EL (cell line): ENCODE results near the gene DNAH7.

ENCODE experiments used
- DNase-seq: peaks from one replicate; pipeline ENCODE4 v3.0.0-alpha.2; 2016

DNAH7 gene

DNA sequence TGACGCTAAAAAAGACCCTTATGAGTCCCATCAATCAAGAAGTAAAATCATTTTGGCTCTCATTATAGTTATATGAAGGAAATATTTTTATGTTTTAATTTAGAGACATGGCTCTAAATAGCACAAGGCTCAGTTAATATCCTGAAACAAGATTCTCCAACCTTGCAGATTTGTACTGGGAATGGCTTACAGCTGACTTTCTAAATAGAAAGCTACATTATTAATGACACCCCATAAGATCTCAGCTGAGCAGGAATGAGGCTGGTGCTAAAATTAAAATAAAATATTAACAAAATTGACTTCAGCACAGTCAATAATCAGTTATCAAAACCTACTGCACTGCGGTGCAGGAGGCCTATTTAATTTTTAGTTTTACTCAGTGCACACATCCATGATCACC, 274.8 kb downstream of the DNAH7 start:
- DNase-seq = no peak

DNA sequence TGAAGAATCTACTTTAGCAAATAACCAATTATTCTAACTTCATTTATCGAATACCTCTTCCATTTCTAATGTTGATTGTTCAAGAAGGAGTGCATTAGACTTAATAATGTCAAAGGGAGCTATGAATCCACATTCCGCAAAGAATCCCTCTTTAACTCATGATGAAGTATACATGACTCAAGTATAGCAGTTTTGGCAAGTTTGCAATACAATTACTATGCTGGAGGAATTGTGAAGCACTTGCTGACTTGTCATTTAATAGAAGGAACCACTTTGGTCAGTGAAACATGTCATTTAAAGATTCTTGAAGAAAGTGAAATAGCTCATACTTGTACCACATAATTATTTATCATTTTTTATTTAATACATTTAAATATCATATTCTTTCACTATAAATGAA, 286.5 kb downstream of the DNAH7 start:
- no peak for DNase-seq

DNA sequence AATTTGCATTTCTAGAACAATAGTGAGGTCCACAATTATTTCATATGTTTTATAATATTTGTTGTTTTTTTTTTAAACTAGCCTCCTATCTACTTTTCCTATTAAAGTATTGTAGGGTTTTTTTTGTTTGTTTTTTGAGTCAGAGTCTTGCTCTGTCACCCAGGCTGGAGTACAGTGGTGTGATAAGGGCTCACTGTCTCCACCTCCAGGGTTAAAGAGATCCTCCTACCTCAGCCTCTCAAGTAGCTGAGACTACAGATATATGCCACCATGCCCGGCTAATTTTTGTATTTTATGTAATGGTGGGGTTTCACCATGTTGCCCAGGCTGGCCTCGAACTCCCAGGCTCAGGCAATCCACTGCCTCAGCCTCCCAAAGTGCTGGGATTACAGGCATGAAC, 289.1 kb downstream of the DNAH7 start:
- DNase-seq = no peak

DNA sequence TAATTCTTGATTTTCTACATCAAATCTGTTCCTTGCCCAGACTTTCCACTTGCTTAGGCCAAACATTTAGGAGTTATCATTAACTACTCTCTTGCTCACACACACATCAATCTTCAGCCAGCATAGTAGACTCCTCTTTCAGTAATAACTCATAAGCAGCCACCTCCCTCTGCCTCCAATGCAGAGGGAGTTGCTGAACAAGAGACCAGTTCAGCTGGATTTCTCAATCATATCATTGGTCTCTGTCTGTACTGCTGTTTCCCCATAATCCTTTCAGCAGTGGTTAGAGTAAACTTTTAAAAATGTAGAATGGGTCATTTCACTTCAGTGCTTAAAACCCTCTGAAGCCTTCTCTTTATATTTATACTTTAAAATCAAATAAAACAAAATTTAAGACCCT, 298.7 kb downstream of the DNAH7 start:
- DNase-seq = no peak

DNA sequence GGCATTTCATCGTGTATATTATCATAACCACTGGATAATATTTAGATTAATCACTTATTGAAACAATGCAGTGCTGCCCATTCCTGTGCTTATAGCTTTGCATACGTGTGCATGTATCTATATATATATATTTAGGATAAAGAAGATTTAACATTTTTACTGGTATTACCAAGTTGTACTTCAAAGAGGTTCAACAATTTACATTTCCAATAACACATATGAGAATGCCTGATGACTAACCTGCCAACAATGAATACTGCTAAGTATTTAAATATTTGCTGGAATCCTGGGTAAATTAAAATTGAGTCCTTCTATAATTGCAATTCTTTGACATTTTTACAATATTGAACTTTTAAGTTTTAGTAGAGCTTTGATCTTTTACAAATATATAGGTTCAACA, 300.2 kb downstream of the DNAH7 start:
- DNase-seq = peak; percentile 38

DNA sequence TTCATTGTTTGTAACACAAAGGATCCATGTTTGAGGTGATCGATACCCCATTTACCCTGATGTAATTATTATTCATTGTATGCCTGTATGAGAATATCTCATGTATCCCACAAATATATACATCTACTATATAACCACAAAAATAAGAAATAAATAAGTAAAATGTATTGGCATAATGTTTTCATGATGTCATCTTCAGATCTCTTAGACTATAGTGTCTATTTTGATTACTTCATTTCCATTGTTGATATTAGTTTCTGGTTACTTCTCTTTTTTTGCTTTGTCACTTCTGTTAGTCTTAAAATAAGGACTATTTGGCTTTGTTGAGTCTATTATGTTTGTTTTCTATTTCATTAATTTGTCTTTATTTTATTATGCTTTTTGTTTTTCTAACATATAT, 301.9 kb downstream of the DNAH7 start:
- no peak for DNase-seq

DNA sequence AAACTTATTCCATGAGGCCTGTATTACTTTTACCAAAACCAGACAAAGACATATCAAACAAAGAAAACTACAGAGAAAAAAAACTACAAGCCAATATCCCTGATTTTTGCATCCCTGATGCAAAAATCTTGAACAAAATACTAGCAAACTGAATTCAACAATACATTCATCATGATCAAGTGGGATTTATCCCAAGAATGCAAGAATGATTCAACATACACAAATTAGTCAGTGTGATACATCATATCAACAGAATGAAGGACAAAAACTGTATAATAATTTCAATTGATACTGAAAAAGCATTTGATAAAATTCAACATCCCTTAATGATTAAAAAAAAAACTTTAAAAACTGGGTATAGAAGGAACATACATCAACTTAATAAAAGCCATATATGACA, 304.8 kb downstream of the DNAH7 start:
- DNase-seq = peak; percentile 21

DNA sequence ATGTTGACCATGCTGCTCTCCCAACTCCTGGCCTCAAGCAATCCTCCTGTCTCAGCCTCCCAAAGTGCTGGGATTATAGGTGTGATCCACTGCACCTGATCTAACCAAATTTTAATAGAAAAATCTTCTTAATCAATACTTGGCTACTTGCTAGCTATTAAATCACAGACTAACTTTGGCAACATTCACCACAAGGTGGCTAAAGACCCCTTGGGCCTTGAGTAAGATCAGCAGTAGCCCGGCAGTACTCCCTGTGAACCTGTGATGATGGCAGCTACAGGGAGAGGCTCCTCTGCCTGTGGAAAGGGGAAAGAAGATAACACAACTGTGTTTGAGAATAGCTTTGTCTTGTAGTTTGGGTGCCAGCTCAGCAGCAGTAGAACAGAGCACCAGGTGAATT, 308.8 kb downstream of the DNAH7 start:
- no peak for DNase-seq

DNA sequence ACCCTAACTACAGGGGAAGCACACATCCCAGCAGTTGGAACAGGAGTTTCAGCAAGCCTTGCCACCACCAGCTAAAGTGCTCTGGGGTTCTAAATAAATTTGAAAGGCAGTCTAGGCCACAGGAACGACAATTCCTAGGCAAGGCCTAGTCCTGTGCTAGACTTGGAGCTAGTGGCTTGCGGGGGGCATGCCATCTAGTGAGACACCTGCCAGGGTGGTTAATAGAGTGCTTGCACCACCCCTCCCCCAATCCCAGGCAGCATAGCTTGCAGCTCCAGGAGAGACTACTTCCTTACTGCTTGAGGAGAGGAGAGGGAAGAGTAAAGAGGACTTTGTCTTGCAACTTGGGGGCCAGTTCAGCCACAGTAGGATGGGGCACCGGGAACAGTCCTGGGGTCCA, 309.8 kb downstream of the DNAH7 start:
- DNase-seq = no peak

DNA sequence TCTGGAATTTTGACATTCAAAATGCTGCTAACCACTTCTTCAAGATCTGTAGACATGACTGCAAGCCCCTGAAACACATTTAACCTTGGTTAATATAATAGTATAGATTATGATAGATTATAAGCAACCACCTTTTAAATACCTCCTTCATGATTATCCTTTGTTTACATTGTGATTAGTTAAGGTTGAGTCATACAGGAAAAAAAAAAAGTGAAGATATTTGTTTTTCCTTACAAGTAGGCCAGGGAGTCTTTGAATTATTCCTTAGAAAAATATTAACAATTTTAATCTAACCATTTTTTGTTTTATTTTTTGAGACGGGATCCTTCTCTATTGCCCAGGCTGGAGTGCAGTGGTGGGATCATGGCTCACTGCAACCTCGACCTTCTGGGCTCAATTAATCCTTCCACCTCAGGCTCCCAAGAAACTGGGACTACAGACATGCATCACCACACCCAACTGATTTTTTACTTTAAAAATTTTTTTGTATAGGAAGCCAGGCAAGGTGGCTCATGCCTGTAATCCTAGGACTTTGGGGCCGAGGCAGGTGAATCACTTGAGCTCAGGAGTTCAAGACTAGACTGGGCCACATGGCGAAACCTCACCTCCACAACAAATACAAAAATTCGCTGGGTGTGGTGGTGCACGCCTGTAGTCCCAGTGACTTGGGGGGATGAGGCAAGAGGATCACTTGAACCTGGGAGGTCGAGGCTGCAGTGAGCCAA, 312.3 kb downstream of the DNAH7 start:
- peak; percentile 21 for DNase-seq

DNA sequence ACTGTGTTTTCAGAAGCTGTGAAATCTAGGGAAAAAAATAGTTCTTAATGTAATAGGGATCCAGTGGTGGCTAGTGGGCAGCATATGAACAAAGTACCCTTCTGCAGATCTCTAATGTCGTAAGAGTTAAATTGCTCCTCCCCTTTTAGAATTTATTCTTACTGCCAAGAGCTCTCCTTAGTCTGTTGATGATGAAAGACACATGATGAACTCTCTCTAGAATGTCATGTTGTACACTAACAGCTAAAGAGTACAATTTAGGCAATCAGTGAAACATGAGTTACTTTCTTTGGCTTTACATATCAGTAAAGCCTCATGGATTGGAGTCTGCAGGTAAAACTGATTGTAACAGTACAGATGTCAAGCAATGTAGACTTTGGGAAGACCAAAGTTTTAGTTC, 327.4 kb downstream of the DNAH7 start:
- DNase-seq = no peak

DNA sequence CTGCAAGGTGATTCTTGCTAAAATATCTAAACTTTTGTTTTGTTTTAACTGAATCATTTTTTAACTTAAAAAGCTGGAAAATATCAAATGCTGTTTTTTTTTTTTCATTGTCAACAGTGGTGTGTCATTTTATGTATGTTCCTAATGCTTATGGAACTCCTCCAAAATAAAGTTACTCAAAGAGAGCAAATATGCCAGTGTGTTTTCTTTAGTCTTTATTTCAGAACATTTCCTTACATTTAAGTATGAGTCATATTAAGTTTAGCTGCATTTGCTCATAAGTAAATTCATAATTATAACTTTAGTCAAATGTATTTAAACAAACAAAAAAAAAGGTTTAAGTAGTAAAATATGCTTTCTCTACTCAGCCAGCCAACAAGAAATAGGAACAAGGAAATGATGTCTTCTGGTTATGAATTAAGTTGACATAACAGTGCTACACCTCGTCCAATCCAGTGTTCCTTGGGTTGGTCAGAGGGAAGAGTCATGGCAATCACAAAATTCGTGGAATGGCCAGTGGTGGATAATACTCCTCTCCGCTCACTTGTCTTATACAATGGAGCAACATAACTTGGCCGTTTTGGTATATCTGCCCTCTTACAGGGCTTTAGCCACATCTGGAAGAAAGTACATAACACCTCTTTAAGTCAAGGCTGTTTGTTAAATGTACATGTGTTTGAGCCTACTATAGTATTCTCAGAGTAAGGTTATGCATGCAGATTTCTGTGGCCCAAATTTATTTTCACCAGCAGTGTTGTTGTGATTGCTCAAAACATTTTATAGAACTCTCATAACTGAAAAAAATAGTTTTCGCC, 330.9 kb downstream of the DNAH7 start:
- peak; percentile 28 for DNase-seq

DNA sequence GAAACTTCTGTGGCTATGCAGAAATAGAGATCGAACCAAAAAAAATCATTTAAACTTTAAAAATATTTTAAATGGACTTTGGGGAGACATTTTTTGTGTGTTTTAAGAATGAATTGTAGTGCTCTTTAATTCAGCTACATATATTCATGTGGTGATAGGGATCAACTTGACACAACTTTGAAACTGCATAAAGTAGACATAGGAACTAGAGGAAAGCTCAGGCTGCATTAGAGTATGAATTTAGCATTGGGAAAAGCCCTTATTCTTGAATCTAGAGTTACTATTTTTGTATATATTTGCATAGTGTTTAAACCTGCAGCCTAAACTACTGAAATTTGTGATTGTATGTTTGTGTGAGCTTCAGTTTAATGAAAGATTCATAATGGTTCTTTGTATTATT, 333.3 kb downstream of the DNAH7 start:
- DNase-seq = no peak

DNA sequence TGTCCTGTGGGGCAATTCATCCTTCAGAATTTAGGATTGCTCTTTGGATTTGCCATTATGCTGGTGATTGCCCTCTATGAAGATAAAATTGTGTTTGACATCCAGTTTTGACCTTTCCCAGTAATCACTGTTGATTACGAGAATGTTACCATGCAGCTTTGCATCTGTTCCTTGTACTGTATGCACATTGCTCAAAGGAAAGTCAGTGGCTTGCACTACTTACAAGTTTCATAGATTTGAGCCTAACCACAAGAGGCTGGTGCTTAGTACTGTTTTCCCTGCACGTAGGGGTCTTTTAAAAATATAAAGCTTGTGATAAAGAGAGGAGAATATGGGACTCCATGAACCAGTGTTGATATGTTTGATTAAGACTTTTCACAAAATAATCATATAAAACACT, 333.7 kb downstream of the DNAH7 start:
- no peak for DNase-seq

DNA sequence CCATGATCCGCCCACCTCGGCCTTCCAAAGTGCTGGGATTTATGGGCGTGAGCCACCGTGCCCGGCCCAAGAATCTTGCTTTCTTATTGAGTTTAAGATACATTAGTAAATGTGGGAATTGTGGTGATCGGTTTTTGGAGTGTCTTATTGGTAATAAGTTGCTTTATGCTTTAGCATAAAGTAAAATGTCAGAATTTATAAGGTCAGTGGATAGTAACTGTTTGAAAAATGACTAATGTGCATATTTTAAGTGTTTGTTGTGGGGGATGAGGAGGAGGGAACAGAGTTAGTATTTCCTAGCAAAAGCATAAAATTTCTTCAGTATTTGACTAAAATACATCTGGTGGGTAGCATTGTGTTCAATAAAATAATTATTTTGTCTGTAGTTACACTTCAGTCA, 334.2 kb downstream of the DNAH7 start:
- no peak for DNase-seq

DNA sequence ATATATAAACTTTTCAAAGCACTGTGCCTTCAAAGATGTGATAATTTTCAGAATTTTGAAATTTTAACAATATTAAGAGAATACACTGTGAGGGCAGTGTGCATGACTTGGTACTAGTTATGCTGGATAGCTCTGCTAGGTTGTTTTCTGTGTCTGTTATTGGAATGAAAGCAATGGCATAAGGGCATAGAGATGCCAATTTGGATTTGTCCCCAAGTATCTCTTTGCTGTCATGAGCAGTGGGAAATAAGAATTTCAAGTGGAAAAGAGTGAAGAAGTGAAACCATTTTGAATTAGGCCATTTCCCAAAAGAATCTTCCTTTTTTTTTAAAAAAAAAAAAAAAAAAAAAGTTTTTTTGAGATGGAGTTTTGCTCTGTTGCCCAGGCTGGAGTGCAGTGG, 334.8 kb downstream of the DNAH7 start:
- DNase-seq = no peak

DNA sequence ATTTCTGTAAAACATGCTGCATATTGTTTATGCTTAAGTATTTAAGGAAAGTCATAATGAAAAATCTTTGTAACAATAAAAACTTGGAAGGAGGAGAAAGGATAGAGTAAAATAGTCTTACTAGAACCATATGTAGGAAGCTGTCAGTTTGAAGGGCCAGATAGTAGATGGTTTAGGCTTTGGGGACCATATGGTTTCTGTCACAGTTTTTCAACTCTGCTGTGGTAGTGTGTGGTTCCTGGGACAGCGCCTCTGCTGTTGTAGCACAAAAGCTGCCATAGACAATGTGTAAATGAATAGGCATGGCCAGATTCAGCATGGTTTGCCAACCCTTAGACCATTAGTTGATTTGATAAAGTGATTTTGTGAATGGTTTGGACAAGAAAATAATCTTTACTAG, 336.1 kb downstream of the DNAH7 start:
- DNase-seq = no peak

DNA sequence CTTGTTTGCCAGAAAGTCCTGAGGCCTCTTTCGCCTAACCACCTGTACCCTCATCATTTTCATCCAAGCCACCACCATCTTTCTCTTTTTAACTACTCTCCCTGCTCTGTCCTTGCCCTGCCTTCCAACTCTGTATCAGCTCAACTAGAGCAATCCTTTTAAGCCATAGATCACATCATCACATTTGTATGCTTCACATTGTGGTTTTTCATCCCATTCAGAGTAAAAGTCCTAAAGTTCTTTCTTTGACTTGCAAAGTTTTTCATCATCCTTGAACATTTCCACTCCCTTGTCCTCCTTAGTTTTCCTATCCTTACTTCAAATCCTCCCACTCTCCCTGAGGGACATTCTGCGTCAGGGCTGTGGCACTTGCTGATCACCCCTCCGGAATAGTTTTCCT, 337.7 kb downstream of the DNAH7 start:
- DNase-seq = no peak

DNA sequence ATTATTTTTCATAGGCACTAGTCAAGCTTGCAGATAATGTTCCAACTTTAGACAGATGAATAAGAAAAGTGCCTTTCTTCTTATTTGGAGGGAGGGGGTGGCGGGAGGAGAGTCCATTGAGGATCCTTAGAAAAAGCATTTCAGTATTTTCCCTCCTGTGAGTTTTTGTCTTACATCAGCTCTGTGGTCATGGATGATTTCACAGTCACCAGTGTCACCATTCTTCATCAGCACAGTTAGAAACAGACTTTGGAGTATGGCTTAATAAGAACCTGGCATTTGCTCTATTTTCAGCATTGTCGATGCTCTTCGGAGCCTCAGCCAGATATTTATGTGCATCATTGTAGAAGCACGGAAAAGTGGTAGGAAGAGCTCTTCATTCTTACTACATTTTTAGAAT, 341.5 kb downstream of the DNAH7 start:
- DNase-seq = no peak

DNA sequence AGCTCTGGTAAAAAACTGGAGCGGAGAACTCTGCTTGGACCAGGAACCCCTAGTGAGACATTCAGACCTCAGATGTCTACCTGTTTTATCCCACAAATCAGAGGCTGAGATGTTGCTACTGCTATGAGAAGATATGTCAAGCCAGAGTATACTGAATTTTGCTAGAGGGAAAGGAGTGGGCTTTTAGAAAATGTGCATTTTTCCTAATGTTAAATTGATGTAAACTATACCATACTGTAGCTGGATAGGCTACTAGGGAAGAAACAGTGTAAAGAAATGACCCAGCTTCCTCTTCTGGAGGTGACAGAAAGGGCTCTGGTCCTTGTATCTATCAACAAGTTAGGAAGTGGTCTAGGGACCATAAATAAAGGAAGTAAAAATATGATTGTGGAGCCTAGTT, 346.6 kb downstream of the DNAH7 start:
- no peak for DNase-seq

DNA sequence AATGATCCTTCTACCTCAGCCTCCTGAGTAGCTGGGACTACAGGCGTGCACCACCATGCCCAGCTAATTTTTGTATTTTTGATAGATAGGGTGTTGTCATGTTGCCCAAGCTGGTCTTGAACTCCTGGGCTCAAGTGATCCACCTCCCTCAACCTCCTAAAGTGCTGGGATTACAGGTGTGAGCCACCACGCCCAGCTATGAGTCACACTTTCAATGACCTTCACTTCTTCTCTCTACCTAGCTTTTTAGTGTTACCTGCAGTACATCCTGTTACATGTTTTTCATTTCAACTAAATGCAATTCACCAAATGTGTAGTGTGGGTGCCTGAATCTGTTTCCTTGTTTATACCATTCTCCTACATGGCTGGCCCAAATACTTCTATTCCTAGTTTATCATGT, 347.6 kb downstream of the DNAH7 start:
- no peak for DNase-seq

DNA sequence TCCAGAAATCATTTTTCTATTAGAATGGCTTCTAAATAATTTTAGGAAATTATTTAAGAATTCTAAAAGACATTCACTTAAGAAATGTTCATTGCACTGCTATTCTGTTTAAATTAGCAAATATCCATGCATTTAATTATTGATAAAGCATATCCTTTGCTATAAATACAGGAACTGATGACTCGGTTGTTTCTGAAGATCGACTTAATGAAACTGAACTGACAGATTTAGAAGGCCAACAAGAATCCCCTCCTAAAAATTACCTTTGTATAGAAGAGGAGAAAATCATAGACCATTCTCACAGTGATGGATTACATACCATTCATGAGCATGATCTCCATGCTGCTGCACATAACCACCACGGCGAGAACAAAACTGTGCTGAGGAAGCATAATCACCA, 352.2 kb downstream of the DNAH7 start:
- DNase-seq = no peak

DNA sequence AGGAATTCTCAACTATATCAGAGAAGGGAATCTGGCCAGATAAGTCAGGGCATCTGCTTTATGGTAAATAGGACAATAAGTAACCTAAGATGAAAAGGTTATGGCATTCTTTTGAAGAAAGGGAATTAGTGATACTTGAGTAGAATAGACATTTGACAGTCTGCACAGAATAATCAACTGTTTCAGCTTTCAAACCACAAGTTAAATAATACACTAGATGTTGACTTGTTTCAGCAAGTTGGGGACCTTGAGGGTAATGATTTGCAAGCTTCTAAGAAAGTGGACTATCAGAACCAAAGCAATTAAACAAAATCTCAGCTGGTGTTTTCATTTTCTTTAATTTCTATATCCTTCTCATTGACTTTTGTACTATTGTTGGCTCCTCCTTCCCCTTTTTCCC, 357.2 kb downstream of the DNAH7 start:
- DNase-seq = no peak

DNA sequence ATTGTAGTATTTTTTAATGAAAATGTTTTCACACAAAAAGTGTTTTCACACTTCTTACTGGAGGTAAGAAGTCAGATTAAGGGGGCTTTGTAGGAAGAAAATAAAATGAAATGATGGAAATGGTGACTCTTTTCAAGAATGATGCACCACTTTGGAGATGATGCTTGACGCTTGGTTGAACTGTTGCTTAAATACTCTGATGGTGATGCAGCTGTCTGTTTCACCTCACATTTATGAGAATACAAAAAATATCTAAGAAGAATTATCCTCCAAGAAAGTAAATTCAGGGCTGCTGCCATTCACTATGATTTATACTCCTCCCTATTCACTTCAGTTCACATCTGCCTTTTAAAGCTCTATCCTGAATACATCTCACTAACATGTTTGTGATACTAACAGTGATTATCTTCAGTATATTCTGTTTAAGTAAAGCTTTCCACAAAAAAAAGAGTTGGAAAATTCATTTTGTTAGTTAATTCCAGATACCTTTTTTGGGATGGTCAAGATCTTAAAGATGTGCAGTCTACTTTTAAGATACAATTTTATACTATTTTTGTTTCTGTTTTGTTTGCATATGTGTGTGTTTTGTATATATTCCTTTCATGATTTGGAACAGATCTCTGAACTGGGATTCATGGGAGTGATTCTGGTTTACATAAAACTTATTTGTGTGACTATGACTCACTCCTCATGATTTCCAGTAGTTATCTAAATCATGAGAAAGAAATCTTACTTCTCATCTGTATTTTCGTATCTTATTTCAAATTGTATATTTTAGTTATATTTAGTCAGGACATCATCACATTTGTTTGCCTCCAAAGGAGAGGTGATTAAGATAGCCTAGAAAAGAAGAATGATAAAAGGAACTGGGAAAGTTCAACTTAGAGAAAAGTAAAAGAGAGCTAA, 358.5 kb downstream of the DNAH7 start:
- DNase-seq = peak; percentile 34
